ENCODE measurements around the gene KRTAP20-4. TPM values are rescaled to one million over a fixed set of nuclear protein-coding genes. Genes with fewer than 3 reads are reported as not detected.

KRTAP20-4 gene
- total RNA-seq, 1 donor = not detected

DNA sequence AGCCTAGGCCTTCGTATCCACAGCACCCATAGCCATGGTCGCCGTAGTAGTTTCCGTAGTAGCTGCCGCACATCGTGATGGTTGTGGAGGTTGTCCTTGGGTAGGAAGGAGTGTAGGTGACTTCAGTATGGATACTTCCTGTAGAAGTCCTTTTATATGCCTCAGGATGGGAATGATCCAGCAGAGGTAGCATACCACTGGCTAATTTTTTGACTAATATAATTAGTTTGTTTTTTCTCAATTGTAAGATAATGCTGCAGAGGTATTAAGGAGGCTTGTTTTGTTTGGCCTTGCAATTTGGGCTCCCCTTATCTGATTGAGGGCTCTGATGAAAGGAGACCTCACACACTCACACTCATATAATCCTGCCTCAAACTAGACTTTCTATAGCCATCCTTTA lies 21.6 kb upstream of the KRTAP20-4 start, which contains the start of gene KRTAP6-2:
Gene KRTAP6-2 (minus strand): TSS at position 101 of the 400 bp plus-strand sequence. CDS start 28 bp downstream, at position 73.
- no peak for DNase-seq (ENCODE audit: low read depth)
- no peak within 1 kb of the TSS for H3K4me3 ChIP-seq (ENCODE audit: low read depth, low read length)
- TF ChIP-seq, protein P1, sequence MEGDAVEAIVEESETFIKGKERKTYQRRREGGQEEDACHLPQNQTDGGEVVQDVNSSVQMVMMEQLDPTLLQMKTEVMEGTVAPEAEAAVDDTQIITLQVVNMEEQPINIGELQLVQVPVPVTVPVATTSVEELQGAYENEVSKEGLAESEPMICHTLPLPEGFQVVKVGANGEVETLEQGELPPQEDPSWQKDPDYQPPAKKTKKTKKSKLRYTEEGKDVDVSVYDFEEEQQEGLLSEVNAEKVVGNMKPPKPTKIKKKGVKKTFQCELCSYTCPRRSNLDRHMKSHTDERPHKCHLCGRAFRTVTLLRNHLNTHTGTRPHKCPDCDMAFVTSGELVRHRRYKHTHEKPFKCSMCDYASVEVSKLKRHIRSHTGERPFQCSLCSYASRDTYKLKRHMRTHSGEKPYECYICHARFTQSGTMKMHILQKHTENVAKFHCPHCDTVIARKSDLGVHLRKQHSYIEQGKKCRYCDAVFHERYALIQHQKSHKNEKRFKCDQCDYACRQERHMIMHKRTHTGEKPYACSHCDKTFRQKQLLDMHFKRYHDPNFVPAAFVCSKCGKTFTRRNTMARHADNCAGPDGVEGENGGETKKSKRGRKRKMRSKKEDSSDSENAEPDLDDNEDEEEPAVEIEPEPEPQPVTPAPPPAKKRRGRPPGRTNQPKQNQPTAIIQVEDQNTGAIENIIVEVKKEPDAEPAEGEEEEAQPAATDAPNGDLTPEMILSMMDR (IDR thresholded peaks at IDR 0.05; ENCODE audit: insufficient read depth, low read depth, low read length) = no peak

DNA sequence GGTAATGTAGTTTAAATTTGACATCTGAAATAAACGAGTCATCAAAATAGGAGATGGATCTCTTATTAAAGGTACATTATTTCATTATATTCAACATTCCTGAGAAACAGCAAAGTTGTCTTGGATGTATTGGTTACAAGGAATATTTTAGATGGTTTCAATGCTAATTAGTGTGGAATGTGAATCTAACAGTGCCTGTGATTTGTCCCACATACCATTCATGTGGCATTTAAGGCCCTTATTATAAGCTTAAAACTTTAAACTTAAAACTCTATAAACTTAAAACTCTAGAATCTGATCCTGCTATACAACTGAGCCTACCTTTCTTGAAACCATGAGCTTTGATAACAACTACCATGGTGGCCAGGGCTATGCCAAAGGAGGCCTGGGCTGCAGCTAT lies 19.6 kb upstream of the KRTAP20-4 start, which contains the start of gene KRTAP22-1:
Gene KRTAP22-1 (plus strand): TSS at position 301 of the 400 bp plus-strand sequence.
- no peak for DNase-seq (ENCODE audit: low read depth)
- TF ChIP-seq, protein P1 (IDR thresholded peaks at IDR 0.05; ENCODE audit: insufficient read depth, low read depth, low read length) = no peak
- H3K4me3 ChIP-seq (ENCODE audit: low read depth, low read length) = no peak within 1 kb of the TSS

DNA sequence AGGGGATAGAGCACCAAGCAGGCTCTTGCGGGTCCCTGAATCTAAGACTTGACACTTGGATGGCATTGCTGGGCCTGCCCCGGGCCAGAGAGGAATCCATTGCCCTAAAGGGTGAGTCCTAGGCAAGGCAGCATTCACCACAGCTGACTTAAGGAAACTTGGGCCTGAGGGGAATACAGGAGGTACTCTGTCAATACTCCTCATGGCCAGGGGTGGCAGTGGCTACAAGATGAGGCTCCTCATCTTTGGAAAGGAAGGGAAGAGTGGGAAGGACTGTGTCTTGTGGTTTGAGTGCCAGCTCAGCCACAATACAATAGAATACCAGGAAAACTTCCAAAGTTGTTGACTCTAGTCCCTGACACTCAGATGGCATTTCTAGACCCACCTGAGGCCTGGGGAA lies 14.5 kb upstream of the KRTAP20-4 start:
- H3K4me3 ChIP-seq (ENCODE audit: low read depth, low read length) = no peak overlapping the region
- no peak for DNase-seq (ENCODE audit: low read depth)
- TF ChIP-seq, protein P1 (IDR thresholded peaks at IDR 0.05; ENCODE audit: insufficient read depth, low read depth, low read length) = no peak

DNA sequence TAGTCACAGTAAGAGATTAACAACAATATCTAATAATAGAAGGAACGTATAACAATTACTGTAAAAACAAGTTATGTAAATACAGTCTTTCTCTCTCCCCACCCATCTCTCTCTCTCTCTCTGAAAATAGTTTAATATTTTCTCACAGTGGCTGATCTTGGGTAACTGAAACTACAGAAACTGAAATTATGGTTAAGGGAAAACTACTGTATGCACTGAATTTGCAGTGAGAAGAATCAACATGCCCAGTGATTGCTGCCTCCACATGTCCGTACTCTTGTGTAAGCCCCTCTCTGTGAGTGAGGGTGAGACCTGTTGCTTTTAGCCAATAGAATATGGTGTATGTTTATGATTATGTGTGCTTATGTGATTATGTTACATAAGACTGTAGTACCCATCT lies 8.3 kb upstream of the KRTAP20-4 start:
- no peak overlapping the region for H3K4me3 ChIP-seq (ENCODE audit: low read depth, low read length)
- TF ChIP-seq, protein P1 (IDR thresholded peaks at IDR 0.05; ENCODE audit: insufficient read depth, low read depth, low read length) = no peak
- DNase-seq (ENCODE audit: low read depth) = no peak

DNA sequence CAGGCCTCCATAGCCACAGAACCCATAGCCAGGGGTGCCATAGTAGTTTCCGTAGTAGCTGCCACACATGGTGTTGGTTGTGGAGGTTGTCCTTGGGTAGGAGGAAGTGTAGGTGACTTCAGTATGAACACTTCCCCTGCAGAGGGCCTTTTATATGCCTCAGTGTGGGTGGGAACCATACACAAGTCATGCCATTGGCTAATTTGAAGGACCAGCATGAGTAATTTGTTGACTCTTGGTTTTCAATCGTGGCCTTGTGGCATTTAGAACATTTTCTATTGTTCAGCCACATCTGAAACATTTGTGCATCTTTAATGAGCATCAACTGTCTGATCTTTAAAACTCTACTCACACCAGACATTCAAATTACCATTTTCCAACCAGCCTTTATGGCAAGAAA lies 6.6 kb upstream of the KRTAP20-4 start, which contains the start of gene KRTAP6-1:
Gene KRTAP6-1 (minus strand): TSS at position 95 of the 400 bp plus-strand sequence. CDS start 26 bp downstream, at position 69.
- DNase-seq (ENCODE audit: low read depth) = no peak
- TF ChIP-seq, protein P1 (IDR thresholded peaks at IDR 0.05; ENCODE audit: insufficient read depth, low read depth, low read length) = no peak
- no peak within 1 kb of the TSS for H3K4me3 ChIP-seq (ENCODE audit: low read depth, low read length)

DNA sequence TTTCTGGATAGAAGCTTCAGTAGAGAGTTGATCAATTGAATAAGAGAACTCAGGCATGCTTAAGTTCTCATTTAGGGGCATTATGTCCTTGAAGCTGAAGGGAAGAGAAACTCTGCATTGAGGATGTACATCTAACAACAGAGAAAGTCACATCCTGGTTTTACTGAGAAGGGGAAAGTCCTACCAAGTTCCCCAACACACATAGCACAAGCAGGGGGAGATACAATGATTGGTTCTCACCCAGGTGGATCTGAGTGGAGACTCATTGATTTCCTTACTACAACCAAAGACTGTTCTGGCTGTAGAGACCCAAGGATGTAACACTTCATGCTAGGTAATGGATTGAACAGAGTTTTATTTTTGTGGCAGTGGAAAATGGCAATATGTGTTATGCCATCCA lies 5.2 kb upstream of the KRTAP20-4 start:
- TF ChIP-seq, protein P1 (IDR thresholded peaks at IDR 0.05; ENCODE audit: insufficient read depth, low read depth, low read length) = no peak
- H3K4me3 ChIP-seq (ENCODE audit: low read depth, low read length) = no peak overlapping the region
- DNase-seq (ENCODE audit: low read depth) = no peak

DNA sequence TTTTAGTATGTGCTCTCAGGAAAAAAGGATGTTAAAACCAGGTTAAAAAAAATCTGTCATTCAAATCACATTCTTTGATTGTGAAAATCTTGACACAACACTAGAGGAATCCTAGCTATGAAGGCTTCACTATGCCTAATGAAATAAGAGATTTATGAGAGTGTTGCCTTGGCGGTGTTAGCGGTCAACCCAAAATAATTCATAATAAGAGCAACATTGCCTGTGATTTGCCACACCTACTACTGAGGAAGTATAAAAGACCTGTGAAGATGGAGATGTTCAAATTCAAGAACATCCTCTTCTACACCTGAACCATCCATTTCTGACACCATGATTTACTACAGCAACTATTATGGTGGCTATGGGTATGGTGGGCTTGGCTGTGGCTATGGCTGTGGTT lies 4.3 kb upstream of the KRTAP20-4 start, which contains the start of gene KRTAP20-1:
Gene KRTAP20-1 (plus strand): TSS at position 301 of the 400 bp plus-strand sequence. CDS start 30 bp downstream, at position 331.
- TF ChIP-seq, protein P1 (IDR thresholded peaks at IDR 0.05; ENCODE audit: insufficient read depth, low read depth, low read length) = no peak

More for the DNA sequence above, 4.3 kb upstream of the KRTAP20-4 start, which contains the start of gene KRTAP20-1:
- H3K4me3 ChIP-seq (ENCODE audit: low read depth, low read length) = no peak within 1 kb of the TSS
- DNase-seq (ENCODE audit: low read depth) = no peak
